NCI-H2227 treated with DMSO at 0.1 percent for 48 hours (cell line): ENCODE measurements around the gene CCL5.
A peak's percentile ranks its signal among the peaks of the same experiment; 100 is the strongest.

Source experiments
- DNase-seq: peaks from one replicate; lab custom pipeline; 2025; lab: John Stamatoyannopoulos, UW

CCL5 gene

DNA sequence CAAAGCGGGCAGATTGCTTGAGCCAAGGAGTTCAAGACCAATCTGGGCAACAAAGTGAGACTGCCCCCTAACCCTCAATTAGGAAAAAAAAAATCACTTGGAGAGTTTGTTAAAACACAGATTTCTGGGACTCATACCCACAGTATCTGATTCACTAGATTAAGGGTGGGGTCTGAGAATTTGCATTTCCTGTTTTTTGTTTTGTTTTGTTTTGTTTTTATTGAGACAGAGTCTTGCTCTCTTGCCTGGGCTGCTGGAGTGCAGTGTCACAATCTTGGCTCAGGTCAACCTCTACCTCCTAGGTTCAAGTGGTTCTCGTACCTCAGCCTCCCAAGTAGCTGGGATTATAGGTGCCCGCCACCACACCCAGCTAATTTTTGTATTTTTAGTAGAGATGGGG lies 12.6 kb downstream of the CCL5 start:
- no peak for DNase-seq

DNA sequence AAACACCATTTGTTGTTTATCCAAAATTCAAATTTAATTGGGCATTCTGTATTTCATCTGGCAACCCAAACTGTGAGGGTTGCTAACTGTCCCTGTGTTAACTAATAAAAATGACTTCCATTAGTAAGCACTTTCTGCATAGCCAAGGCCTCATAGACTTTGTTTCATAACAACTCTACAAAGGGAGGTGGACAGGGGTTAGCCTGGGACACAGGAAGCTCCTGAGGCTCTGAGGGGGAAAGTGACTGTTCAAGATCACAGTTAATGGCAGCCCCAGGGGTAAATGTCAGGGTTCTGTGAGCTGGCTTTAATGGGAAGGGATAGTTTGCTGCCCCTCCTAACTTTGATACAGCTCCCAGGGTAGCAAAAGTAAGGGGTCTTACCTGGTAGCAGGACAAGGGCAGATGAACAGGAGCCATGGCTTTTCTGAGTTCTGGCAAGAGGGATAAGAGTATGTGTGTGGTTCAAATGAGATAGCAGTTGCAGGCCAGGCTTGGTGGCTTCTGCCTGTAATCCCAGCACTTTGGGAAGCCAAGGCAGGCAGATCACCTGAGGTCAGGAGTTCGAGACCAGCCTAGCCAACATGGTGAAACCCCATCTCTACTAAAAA lies 13.7 kb downstream of the CCL5 start:
- DNase-seq = no peak

DNA sequence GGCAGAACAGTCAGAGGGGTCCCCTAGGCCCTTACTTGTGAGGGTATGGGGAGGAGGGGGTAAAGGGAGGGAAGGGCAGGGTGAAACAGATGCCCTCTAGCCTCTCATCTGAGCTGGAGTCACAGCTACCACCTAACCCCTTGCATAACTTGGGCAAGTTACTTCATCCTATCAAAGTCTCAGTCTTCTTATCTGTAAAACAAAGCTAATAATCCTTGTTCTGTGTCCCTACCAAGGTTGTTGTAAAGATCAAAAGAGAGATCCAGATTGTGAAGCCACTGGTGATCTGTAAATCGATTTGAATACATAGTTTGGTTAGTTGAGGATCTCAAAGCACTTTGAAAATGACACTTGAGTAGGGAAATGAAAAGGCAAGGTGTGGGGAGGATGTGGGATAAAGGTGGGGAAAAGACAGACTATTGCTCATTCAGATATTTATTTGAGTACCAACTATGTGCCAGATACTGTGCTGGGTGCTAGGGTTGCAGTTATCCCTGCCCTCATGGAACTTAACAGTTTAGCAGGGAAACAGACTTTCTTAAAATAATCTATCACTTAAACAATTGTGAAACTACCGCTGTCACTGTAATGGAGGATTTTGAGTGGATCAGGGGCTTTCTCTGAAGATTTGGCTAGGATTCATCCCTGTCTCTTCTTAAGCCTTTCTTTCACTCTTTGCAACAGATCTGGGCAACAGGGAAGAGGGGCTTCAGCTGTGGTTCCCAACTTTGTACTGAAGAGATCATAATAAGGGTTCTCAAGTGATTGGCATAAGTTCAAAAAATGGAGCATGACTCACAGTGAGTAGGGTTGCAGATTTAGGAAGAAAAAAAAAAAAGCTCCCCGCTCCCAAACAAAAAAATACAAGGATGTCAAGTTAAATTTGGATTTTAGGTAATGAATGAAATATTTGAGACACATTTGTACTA lies 14.5 kb downstream of the CCL5 start:
- DNase-seq = no peak

DNA sequence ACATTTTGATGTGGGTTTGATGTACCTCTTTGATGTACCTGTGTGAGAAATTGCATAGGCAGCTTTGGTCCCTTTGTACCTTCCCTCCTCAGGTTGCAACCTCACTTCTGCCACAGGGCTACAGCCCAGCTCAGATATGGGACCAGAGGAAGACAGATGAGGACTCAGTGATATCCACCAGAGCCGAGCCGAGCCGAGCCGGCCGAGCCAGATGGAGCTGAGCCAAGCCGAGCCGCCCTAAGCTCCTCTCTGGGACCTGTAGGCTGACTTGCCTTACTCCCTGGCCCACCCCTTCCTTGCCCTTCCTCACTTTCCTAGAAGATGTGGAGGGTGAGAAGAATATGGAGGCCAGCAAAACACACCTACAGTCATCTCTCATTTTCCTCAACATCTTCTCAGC lies 15.3 kb downstream of the CCL5 start:
- DNase-seq = no peak

DNA sequence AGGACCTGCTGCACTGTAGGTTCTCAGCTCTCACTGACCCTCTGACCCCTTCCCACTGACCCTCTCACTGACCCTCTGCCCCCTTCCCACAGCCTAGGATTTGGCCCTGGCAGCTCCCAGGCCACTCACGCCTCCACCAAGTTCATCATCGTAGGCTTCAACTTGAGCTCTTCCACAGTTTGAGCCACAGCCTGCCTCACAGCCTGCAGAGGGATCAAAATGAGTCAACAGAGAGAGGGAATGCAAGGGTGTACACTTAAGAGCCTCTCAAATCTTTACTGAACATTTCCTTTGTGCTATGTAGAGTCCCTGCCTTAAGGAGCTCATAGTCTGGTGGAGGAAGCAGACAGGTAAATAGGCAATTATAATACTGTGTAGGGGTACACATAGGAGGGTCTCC lies 23.6 kb downstream of the CCL5 start:
- no peak for DNase-seq

DNA sequence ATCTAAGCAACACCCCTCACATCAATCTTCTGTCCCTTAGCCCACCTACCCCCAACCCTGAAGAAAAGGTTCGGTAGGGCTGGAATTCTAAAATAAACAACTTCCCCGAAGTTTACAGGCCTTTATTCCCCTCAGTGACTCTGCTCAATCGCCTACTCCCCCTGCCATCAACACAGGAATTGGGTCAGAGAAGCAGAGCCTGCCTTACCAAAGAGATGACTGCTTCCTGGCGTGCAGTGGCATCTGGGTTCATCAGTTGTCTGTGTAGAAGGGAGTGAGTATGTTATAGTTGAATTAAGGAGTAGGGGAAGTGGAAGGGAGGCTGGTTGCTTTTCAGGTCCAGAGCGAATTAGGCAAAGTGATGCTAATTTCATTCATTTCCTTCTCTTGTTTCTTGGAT lies 24.2 kb downstream of the CCL5 start:
- no peak for DNase-seq

DNA sequence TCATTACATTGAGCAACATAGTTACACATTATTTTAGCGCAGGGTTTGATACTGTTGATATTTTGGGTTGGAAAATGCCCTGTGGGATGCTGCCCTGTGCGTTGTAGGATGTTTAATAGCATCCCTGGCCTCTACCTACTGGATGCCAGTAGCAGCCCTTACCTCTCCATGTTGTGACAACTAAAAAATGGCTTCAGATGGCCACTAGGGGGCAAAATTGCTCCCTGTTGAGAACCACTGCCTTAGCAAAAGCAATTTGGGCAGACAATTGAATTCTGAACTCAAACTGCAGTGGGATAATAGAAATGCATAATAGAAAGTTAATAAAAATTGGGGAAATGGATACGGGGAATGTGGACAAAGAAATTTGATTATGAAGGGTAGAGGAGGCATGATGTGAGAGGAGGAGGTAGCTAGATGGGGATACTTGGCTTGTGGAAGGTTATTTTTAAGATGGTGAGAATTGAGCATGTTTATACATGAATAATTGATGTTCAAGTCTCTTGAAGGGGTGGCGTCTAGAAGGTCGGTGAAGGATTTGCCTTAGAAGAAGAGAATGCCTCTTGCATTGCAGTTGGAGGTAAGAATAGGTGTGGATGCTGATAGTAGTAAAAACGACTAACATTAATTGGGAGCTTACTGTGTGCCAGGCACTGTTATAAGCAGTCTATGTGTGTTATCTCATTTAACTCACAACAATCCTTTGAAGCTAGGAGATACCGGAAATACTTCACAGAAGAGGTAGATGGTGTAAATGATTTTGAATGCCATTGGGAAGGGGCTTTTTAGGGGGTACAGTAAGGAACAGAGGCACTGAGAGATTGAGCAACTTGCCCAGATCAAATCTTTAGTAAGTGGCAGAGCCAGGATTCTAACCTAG lies 30.5 kb downstream of the CCL5 start:
- peak; percentile 8 for DNase-seq

- DNase-seq = no peak
Measured at GRCh38 chr17:35847633-35848373, 32.4 kb downstream of the CCL5 start.

- DNase-seq = no peak
Measured at GRCh38 chr17:35847006-35847405, 33.2 kb downstream of the CCL5 start.

GRCh38 chr17:35846055-35846809 lies 33.9 kb downstream of the CCL5 start:
- DNase-seq = no peak

GRCh38 chr17:35844547-35844946 lies 35.6 kb downstream of the CCL5 start:
- no peak for DNase-seq

- DNase-seq = no peak
Measured at GRCh38 chr17:35843698-35844097, 36.5 kb downstream of the CCL5 start.

- no peak for DNase-seq
Measured at GRCh38 chr17:35842239-35842638, 37.9 kb downstream of the CCL5 start.

GRCh38 chr17:35841505-35841904 lies 38.7 kb downstream of the CCL5 start:
- no peak for DNase-seq

DNA sequence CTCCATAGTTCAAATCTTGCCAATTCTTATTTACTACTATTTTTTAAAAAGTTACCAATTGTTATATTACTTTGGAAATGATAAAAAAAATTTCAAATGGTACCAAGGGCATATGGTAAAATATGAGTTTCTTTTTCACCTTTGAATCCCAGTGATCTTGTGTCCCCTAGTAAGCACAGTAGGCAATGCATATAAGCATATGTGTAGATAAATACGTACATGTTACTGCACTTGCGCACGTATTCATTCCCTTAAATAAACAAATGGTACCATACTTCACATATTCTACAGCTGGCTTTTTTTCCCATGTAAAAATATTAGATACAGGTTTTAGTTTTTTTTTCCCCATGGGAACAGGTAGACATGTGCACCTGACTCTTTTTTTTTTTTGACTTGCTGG lies 39.1 kb downstream of the CCL5 start:
- no peak for DNase-seq

- DNase-seq = no peak
Measured at GRCh38 chr17:35825206-35825605, 55.0 kb downstream of the CCL5 start.
